GM19240 (cell line): ENCODE measurements around the gene KLF4.

Source experiments
- DNase-seq: peaks from one replicate; pipeline ENCODE4 v3.0.0; 2011; ENCODE audit warnings: low spot score; ENCODE audit not compliant: insufficient read length

KLF4 gene

DNA sequence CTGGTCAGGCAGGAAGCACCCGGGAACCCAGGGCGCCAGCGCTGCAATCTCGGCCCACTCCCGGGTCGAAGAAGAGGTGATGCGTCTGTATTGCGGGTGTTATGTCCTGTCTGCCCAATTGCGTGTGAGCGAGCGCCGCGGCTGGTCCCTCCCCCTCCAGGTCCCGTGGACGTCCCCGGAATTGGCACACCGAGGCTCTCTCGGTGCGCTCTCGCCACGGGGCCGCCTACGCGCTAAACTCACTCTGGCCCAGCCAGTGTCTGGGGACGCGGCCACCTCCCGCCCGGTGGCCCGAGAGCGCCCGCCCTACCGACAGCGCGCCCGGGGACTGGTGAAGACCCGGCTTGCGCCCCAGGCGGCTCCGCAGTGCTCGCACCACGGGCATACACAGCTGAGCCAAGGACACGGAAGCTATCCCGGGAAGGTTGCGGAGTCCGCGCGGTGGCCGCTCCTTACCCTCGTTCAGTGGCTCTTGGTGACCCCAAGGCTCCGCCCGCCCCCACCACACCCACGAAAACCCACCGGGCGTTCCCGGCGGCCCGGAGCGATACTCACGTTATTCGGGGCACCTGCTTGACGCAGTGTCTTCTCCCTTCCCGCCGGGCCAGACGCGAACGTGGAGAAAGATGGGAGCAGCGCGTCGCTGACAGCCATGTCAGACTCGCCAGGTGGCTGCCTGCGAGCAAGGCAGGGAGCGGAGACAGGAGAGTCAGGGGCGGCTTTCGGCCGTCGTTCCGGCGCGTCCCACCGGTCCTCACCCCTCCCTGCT lies 1.0 kb downstream of the KLF4 start:
- DNase-seq = no peak

DNA sequence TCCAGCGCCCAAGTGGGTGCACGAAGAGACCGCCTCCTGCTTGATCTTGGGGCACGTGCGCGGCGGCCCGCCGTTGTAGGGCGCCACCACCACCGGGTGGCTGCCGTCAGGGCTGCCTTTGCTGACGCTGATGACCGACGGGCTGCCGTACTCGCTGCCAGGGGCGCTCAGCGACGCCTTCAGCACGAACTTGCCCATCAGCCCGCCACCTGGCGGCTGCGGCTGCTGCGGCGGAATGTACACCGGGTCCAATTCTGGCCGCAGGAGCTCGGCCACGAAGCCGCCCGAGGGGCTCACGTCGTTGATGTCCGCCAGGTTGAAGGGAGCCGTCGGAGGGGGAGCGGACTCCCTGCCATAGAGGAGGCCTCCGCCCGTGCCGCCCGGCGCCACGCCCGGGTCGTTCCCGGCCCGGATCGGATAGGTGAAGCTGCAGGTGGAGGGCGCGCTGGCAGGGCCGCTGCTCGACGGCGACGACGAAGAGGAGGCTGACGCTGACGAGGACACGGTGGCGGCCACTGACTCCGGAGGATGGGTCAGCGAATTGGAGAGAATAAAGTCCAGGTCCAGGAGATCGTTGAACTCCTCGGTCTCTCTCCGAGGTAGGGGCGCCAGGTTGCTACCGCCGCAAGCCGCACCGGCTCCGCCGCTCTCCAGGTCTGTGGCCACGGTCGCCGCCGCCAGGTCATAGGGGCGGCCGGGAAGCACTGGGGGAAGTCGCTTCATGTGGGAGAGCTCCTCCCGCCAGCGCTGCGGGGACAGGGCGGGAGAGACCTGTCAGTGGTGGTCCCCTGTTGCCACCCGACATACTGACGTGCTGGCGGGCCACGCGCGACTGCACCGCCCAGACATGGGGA lies 1.8 kb downstream of the KLF4 start:
- no peak for DNase-seq

DNA sequence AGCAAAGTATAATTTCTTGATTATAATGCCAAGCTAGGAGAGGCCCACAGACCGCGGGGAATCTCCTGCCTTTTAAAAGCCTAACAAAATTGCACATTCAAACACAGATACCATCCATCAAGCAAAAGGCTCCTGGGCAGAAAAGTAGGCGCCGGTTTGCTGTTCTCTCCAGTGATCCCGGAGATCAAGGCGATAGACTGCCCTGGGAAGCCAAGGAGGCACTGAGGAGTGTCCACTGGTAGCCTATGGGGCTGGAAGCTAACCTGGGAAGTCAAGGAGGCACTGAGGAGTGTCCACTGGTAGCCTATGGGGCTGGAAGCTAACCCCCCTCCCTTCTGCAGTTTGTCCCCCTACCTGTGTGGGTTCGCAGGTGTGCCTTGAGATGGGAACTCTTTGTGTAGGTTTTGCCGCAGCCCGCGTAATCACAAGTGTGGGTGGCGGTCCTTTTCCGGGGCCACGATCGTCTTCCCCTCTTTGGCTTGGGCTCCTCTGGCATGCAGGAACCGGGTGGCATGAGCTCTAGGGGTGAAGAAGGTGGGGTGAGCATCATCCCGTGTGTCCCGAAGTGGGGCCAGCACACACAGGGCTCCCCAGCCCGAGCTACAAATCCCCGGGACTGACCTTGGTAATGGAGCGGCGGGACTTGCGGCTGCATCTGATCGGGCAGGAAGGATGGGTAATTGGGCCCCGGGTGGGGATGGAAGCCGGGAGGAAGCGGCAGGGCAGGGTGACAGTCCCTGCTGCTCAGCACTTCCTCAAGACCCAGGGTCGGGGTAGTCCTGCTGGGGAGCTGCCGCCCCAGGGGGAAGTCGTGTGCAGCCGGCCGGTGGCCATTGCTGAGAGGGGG lies 2.7 kb downstream of the KLF4 start:
- DNase-seq = no peak

DNA sequence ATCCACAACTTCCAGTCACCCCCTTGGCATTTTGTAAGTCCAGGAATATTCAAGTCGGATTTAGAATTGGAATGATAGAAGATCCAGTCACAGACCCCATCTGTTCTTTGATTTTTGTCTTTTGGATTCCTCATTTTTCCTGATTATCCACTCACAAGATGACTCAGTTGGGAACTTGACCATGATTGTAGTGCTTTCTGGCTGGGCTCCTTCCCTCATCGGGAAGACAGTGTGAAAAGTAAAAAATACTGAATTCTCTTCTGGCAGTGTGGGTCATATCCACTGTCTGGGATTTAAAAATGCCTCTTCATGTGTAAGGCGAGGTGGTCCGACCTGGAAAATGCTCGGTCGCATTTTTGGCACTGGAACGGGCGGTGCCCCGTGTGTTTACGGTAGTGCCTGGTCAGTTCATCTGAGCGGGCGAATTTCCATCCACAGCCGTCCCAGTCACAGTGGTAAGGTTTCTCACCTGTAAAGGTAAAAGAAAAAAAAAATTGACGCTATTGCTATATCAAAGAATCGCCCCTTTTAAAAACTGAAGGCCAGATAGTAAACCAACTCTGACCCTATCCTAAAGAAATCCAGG lies 4.0 kb downstream of the KLF4 start:
- no peak for DNase-seq

- no peak for DNase-seq
Observed at GRCh38 chr9:107484117-107484723, 5.3 kb downstream of the KLF4 start.

- DNase-seq = no peak
Observed at GRCh38 chr9:107483666-107484065, 5.9 kb downstream of the KLF4 start.

GRCh38 chr9:107481035-107481434 lies 8.5 kb downstream of the KLF4 start:
- no peak for DNase-seq

- DNase-seq = no peak
Observed at GRCh38 chr9:107480386-107480789, 9.2 kb downstream of the KLF4 start.

GRCh38 chr9:107478805-107479204 lies 10.8 kb downstream of the KLF4 start:
- DNase-seq = no peak

DNA sequence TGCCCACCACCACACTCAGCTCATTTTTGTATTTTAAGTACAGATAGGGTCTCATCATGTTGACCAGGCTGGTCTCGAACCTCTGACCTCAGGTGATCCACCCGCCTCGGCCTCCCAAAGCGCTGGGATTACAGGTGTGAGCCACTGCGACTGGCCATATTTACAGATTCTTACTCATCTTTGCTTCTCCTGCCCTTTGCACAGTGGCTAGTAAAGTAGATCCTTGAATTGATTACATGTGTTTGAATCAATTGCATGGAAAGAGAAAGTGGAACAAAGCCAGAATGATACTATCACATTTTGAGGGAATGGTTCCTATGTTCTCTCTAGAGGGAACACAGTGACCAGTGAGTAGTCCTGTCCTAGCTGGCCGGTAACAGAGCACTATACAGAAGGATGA lies 15.4 kb downstream of the KLF4 start:
- no peak for DNase-seq

DNA sequence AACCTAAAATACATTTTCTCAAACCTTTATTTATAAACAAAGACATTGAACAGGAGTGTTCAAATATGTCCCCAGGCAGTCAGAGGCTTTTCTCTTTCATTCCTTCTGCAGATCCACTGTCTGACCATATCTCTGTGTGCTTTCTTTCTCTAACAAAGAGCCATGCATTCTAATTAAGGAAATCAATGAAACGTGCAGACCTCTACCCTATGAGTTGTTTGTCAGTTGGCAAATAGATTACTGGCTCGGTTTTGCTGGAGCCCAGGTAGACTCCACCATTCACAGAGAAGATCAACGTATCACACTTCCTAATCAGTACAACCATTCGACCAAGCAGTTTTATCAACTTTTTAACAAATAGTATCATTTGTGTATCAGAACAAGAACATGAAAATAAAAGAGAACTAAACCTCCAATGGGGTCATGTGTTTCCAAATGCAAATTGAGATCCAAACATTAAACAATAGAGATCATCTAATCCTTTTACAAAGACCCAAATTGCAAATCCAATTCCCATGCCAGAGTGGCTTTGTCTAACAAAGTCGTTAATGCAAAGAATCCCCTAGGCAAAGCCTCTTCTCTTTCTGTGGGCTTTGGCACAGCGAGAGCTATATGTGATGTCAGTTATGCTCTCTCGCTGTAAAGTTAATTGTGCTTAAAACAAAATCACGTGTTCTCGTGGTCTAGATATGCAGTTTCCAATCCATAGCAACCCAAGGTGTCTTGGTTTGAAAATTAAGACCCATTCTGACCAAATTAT lies 16.8 kb downstream of the KLF4 start:
- DNase-seq = no peak

DNA sequence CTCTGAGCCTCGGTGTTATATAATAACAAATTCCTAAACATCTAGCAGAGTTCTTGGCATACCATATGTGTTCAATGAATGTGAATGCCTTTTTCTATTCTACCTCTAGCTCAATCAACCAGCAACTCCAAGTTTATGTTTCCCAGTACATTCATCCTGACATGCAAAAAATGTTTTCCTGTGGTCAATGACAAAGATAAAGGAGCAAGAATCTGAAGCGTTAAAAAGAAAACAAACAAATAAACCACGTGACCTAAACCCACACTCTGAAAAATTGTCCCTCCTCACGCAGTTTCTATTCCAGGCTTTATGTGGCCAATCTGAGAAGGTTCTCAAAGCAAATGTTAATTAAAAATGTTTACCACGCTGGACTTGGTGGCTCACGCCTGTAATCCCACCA lies 18.0 kb downstream of the KLF4 start:
- DNase-seq = no peak

DNA sequence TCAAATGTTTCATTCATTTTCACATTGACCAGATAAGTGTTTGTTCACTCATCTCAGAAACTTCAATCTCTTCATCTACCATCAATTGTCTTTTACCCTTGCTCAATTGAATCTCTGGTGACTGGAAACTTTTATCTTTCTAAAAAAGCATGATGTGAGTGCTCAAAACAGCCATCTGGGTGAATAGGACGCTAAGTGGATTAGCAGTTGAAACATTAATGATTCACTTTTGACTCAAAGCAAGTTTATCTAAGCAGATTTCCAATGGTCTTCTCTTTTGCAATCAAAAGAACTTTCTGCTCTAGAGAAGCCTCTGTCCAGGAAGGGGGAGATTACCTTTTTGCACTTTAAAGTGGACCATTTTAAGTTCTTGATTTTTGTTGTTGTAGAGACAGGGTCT lies 22.2 kb downstream of the KLF4 start:
- DNase-seq = no peak

DNA sequence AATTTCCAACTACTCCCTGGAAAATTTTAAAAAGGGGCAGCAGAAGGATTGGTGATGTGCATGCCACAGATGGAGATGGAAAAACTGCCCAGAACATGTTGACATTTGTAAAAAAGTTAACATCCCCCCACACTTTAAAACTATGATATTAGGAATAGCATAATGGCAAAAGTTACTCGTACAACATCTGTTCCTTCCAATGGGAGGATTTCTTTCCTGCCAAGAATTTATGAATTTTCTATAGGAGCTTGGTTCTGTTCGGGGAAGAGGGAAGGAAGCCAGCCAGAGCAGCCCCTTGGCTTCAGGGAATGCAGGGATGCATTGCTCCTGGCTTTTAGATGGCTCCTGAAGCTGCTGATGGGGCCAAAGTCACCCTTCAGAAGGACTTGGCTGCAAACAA lies 22.7 kb downstream of the KLF4 start:
- no peak for DNase-seq

DNA sequence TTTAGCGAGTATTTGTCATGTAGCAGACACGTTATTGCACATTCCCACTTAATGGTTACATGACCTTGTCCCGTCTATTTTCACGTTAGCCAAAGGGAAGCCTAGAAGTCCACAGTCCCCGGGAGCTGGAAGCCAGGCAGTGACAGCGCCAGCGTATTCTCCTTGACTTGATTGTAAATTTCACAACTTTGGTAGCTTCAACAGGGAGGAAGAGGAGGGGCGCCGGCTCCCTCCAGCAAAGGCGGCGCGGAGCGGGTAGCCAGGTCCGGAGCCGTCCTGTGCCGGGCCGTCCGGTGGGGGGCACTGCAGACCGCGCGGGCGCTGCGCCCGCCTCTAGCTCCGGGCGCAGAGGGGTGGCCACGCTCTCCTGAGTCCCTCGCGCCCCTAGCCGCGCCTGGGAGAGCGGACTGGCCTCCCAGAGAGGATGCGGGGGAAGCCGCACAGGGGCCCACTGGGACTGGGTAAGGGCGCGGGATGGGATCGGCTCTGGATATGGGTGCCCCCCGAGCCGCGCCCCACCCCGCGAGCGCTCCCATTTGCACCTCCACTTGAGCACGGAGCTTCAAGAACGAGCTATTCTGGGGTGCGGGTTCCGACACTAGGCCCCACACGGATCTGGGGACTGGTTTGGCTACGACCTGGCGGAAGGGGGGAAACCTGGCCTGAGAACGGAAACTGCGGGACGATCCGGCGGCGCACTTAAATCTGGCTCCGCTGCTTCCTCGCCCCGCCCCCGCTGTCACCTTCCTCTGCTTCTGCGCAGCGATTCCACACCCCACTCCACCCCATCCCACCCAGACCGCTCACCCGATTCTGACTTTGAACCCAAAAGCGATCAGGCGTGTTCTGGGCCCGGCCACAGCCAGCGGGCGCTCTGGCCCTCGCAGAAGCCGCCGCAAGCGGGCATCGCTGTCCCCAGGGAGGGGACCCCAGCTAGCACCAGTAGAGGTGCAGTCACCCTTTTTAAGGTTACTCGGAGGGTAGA lies 23.8 kb downstream of the KLF4 start:
- no peak for DNase-seq

- no peak for DNase-seq
Observed at GRCh38 chr9:107464516-107464915, 25.1 kb downstream of the KLF4 start.

DNA sequence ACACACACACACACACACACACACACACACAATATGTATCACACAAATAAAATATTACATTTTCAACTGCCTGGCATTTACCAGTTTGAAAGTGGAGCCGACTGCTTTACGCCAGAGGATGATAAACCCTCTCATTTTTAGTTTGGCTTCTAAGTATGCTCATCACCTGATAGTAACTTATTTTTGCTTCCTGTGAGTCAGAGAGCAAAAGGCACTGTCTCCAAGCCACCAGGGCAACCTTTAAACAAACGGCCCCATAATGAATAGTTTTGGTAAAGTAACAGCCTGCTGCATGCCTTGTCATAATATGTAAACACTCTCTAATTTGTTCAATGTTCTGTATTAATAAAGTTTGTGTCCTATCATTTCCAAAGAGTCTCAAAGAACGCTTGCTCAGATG lies 26.9 kb downstream of the KLF4 start:
- DNase-seq = no peak

DNA sequence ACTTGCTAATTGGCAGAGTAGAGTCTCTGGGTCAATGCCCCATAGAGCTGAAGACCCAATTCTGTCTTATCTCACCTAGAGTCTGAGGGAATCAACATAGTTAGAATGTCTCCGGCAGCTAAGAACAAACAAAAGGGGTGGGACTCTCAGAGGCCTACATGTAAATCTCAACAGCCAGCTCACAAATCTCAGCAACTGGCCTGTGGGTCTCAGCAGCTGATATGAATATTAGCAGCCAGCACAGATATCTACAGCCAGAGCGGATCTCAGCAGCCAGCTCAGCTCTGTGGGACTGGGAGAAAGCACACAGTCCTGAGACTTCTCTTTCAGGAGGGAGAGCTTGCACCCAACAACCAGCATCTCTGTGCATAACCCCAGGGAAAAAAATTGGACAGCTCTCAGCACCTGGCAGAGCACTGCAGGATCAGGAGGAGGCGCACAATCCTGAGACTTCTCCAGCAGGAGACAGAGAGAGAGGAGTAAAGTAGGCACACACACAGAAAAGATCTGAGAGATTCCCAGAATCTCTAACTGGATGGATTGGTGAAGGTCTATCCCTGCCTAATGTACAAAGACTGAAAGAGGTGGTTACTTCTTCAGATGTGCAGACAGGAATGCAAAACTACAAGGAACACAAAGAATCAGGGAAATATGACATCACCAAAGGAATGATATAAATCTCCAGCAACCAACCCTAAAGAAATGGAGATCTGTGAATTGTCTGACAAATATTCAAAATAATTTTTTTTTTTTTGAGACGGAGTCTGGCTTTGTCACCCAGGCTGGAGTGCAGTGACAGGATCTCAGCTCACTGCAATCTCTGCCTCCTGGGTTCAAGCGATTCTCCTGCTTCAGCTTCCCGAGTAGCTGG lies 29.2 kb downstream of the KLF4 start:
- no peak for DNase-seq
